SU-DHL-6 (cell line): ENCODE measurements around the gene SPTBN1.

Experiments used
- EZH2phosphoT487 ChIP-seq: fragments of 200-600 bp; sonication (generic), shearing (Covaris generic); conservative IDR thresholded peaks from 2 replicates; pipeline ENCODE4 v1.6.1; 2018; ENCODE audit warnings: mild to moderate bottlenecking, antibody characterized with exemption, low read length, moderate library complexity, mixed read lengths
- TF ChIP-seq, protein P1 (sequence below): fragments of 200-600 bp; sonication (generic); IDR thresholded peaks from one replicate; pipeline ENCODE4 v1.5.1; 2017; ENCODE audit warnings: antibody characterized with exemption, mild to moderate bottlenecking, low read length, moderate library complexity; ENCODE audit not compliant: insufficient read depth, poor library complexity, severe bottlenecking

- TF ChIP-seq, protein P1, sequence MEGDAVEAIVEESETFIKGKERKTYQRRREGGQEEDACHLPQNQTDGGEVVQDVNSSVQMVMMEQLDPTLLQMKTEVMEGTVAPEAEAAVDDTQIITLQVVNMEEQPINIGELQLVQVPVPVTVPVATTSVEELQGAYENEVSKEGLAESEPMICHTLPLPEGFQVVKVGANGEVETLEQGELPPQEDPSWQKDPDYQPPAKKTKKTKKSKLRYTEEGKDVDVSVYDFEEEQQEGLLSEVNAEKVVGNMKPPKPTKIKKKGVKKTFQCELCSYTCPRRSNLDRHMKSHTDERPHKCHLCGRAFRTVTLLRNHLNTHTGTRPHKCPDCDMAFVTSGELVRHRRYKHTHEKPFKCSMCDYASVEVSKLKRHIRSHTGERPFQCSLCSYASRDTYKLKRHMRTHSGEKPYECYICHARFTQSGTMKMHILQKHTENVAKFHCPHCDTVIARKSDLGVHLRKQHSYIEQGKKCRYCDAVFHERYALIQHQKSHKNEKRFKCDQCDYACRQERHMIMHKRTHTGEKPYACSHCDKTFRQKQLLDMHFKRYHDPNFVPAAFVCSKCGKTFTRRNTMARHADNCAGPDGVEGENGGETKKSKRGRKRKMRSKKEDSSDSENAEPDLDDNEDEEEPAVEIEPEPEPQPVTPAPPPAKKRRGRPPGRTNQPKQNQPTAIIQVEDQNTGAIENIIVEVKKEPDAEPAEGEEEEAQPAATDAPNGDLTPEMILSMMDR: no peak
- no peak for TF ChIP-seq EZH2phosphoT487
These were observed 112.8 kb downstream of the SPTBN1 start for GRCh38 chr2:54568876-54569321.
